IPS DF 6.9 (cell line): ENCODE data around the gene SCAF1.

Source experiments
- DNase-seq: peaks from one replicate; pipeline ENCODE4 v3.0.0-alpha.2; 2013; ENCODE audit warnings: low read depth, low spot score
- H3K27ac ChIP-seq: one replicate; pipeline ENCODE4 v1.5.1; 2013; ENCODE audit warnings: low read length, control low read depth
- H3K27me3 ChIP-seq: 2 replicates; pipeline ENCODE4 v1.6.1; 2013; ENCODE audit warnings: mild to moderate bottlenecking, low read length; ENCODE audit not compliant: control insufficient read depth, insufficient read depth
- H3K36me3 ChIP-seq: 2 replicates; pipeline ENCODE4 v1.6.1; 2013; ENCODE audit warnings: low read length; ENCODE audit not compliant: control insufficient read depth, insufficient read depth
- H3K4me1 ChIP-seq: 2 replicates; pipeline ENCODE4 v1.6.1; 2013; ENCODE audit warnings: low read length; ENCODE audit not compliant: control insufficient read depth, insufficient read depth
- H3K4me3 ChIP-seq: 2 replicates; pipeline ENCODE4 v1.5.1; 2013; ENCODE audit warnings: mild to moderate bottlenecking, low read length
- H3K9me3 ChIP-seq: 2 replicates; pipeline ENCODE4 v1.6.1; 2013; ENCODE audit warnings: low read length, inconsistent platforms; ENCODE audit not compliant: control insufficient read depth, insufficient read depth
- WGBS: extraction: QIAGEN DNeasy Blood & Tissue Kit; methylation state at CpG from one replicate; pipeline ENCODE4 v1.1.7; 2013; ENCODE audit warnings: mixed read lengths, missing lambda C conversion rate; ENCODE audit not compliant: insufficient read length, insufficient coverage; 5-methylcytosine and 5-hydroxymethylcytosine counted together

Gene SCAF1

GRCh38 chr19:49680421-49681351 is 38.7 kb downstream of the SCAF1 start:
- H3K9me3 ChIP-seq, result no peaks in the 10 kb centered on the region
- no peak overlapping the region for H3K27ac ChIP-seq
- H3K4me1 ChIP-seq, result peaks cover 6% of the 10 kb centered on the region; the same call in 1 of the 2 replicates
- H3K4me3 ChIP-seq, result no peak overlapping the region
- H3K36me3 ChIP-seq, result peaks cover 31% of the 10 kb centered on the region
- no CpG with 5 or more reads among the region's 40 CpGs for whole genome bisulfite sequencing
- H3K27me3 ChIP-seq, result no peaks in the 10 kb centered on the region
- DNase-seq, result no peak

- Histone ChIP-seq H3K27ac (no peak overlapping the region), H3K4me1 (peaks cover 6% of the 10 kb centered on the region; the same call in 1 of the 2 replicates), H3K4me3 (no peak overlapping the region), H3K9me3 (no peaks in the 10 kb centered on the region), H3K36me3 (peaks cover 39% of the 10 kb centered on the region), H3K27me3 (no peaks in the 10 kb centered on the region)
- DNase-seq, result no peak
- no CpG with 5 or more reads among the region's 19 CpGs for WGBS
Observed at GRCh38 chr19:49681830-49682229, 39.8 kb downstream of the SCAF1 start.

GRCh38 chr19:49682274-49682673 is 40.3 kb downstream of the SCAF1 start:
- Histone ChIP-seq H3K27ac (no peak overlapping the region), H3K9me3 (no peaks in the 10 kb centered on the region), H3K36me3 (peaks cover 41% of the 10 kb centered on the region), H3K4me3 (no peak overlapping the region), H3K4me1 (peaks cover 6% of the 10 kb centered on the region; the same call in 1 of the 2 replicates), H3K27me3 (no peaks in the 10 kb centered on the region)
- no CpG with 5 or more reads among the region's 8 CpGs for WGBS
- DNase-seq, result no peak

GRCh38 chr19:49683814-49684250 is 41.8 kb downstream of the SCAF1 start:
- peaks cover 46% of the 10 kb centered on the region for H3K36me3 ChIP-seq
- WGBS, result no CpG with 5 or more reads among the region's 18 CpGs
- no peak overlapping the region for H3K4me3 ChIP-seq
- no peak for DNase-seq
- H3K27me3 ChIP-seq, result no peaks in the 10 kb centered on the region
- no peak overlapping the region for H3K27ac ChIP-seq
- H3K9me3 ChIP-seq, result no peaks in the 10 kb centered on the region
- H3K4me1 ChIP-seq, result peaks cover 8% of the 10 kb centered on the region

GRCh38 chr19:49684251-49684982 is 42.4 kb downstream of the SCAF1 start:
- Histone ChIP-seq H3K27me3 (no peaks in the 10 kb centered on the region), H3K4me3 (no peak overlapping the region), H3K4me1 (peaks cover 7% of the 10 kb centered on the region), H3K27ac (no peak overlapping the region), H3K9me3 (no peaks in the 10 kb centered on the region), H3K36me3 (peaks cover 46% of the 10 kb centered on the region)
- WGBS, result no CpG with 5 or more reads among the region's 35 CpGs
- DNase-seq, result no peak

GRCh38 chr19:49684983-49685553 is 43.1 kb downstream of the SCAF1 start:
- H3K27ac ChIP-seq, result no peak overlapping the region
- DNase-seq, result no peak
- peaks cover 4% of the 10 kb centered on the region for H3K4me1 ChIP-seq

GRCh38 chr19:49685845-49686332 is 43.9 kb downstream of the SCAF1 start:
- Histone ChIP-seq H3K36me3 (peaks cover 46% of the 10 kb centered on the region), H3K27ac (no peak overlapping the region), H3K9me3 (no peaks in the 10 kb centered on the region), H3K27me3 (no peaks in the 10 kb centered on the region), H3K4me3 (no peak overlapping the region), H3K4me1 (peaks cover 3% of the 10 kb centered on the region)
- DNase-seq, result no peak
- WGBS, result no CpG with 5 or more reads among the region's 23 CpGs

More at GRCh38 chr19:49684983-49685553, 43.1 kb downstream of the SCAF1 start:
- Histone ChIP-seq H3K27me3 (no peaks in the 10 kb centered on the region), H3K36me3 (peaks cover 46% of the 10 kb centered on the region), H3K9me3 (no peaks in the 10 kb centered on the region), H3K4me3 (no peak overlapping the region)
- WGBS, result no CpG with 5 or more reads among the region's 13 CpGs

GRCh38 chr19:49686503-49687088 is 44.6 kb downstream of the SCAF1 start:
- DNase-seq, result no peak
- Histone ChIP-seq H3K36me3 (peaks cover 43% of the 10 kb centered on the region), H3K4me3 (no peak overlapping the region), H3K27me3 (no peaks in the 10 kb centered on the region), H3K4me1 (peaks cover 3% of the 10 kb centered on the region), H3K27ac (no peak overlapping the region), H3K9me3 (no peaks in the 10 kb centered on the region)
- no CpG with 5 or more reads among the region's 27 CpGs for WGBS

GRCh38 chr19:49687150-49687549 is 45.1 kb downstream of the SCAF1 start:
- Histone ChIP-seq H3K4me1 (peaks cover 5% of the 10 kb centered on the region), H3K36me3 (peaks cover 38% of the 10 kb centered on the region)

More at GRCh38 chr19:49687150-49687549, 45.1 kb downstream of the SCAF1 start:
- Histone ChIP-seq H3K9me3 (no peaks in the 10 kb centered on the region), H3K27ac (no peak overlapping the region), H3K27me3 (no peaks in the 10 kb centered on the region), H3K4me3 (no peak overlapping the region)
- WGBS, result no CpG with 5 or more reads among the region's 12 CpGs
- DNase-seq, result no peak
